ENCODE measurements around the gene RGS10.

The RGS10 gene

DNA sequence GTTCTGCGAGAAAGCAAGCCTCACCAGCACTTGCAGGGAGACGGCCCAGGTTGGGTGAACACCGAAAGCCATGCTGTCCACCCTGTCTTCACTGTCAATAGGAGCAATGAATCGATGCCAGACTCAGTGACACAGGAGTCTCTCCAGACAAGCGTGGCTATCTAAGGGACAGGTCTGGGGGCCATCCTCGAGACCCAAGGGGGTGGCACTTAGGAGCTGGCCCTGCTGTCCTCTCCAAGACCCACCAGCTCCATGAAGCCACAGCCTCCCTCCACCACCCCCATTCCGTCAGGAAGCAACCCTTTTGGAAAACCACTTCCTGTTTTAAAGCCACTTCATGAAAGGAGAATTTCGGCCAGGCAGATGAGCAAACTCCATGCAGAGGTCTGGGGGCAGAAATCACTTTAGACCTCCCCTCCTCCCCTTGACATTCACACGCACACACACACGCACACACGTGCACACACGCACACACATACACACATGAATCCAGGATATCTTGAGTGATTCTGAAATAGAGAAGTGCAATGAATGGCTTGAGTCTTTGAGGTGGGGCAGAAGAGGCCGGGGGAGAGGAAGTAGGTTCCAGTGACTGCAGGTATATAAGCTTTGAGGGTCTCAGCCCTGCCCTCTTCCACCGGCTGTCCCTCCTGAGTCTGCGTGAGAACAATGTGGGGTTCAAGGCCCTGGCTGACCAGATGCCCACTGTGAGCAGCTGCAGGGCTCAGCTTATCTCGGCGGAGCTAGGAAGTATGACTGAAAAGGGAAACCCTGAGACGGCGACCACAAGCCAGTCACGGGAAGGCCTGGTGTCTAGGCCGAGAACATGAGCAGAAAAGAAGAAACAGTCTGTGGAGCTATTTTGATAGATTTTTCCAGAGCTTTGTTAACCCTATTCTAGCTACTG lies 25.0 kb downstream of the RGS10 start:
- peak; percentile 79 for DNase-seq

DNA sequence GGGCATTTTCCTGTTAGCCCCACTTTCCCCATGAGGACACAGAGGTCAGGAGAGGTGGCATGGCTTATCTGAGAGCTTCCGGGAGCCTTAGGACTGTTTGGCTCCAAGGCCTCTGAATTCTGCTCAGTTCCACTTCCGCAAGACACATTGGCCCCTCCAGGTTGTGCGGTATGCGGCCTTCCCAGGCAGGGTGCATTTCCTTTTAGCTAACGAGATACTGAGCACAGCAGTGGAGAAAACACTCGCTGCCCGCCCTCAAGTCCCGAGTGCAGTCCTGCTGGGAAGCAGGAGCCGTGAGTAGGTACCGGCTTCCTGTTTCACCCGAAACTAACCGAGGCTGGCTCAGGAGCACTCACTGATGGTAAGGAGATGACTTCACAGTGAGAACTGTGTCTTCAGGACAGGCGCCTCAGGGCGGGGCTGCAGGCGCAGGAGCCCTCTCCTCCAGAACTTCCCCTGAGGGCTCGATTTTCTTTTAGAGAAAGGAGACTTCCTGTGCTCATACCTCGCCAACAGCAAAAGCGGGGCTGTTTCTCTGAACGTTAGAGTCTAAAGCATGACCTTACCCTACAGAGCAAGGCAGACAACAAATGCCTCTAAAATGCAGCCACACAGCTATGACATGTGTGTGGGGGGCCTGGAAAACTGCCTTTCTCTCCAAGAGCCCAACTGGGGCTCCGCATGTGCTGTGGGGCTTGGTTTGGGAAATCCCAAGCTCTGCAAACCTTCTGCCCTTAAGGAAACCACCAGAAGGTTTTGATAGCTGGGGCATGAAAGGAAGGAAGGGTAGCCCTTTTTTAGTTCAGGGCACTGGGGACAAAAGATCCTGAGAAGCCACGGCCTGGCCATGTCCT lies 25.9 kb downstream of the RGS10 start:
- peak; percentile 86 for DNase-seq

DNA sequence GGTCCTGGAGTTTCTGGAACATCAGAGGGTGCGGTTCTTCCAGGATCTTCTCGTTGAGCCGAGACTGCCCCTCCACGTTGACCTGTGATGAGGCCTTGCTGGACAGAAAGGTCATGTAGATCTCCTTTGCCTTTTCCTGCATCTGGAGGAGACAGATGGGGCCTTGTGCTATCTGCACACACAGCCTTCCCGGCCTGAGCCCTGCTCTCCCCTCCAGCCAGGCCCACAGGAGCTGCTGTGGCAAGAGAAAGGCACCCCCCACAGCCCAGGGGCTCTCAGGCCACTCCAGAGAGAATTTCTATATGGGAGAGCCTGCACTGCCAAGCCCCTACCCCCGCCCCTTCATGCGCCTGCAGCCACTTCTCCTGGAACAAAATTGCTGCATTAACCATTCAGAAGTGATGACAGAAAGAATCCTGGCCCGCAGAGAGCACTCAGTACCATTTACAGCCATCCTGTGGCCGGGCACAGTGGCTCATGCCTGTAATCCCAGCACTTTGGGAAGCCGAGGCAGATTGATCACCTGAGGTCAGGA lies 26.9 kb downstream of the RGS10 start:
- no peak for DNase-seq

DNA sequence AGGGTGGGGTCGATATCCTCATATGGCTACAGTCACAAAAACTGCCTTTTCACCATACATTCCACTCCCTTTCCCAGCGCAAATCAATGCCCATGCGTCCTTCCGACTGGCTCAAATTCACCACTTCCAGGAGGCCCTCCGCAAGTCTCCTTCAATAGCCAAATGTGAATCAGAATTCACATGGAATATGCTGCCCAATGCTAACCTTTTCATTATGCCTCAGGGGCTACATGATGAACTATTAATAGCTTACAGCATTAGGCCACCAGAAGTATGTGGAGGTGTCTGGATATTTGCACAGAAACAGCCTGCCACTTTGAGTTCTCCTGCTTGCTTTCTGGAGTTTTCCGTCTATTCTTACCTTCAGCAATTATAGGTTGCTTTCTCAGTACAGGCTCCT lies 27.7 kb downstream of the RGS10 start:
- DNase-seq = no peak

- DNase-seq = no peak
These were observed 30.5 kb downstream of the RGS10 start for GRCh38 chr10:119511828-119512515.

DNA sequence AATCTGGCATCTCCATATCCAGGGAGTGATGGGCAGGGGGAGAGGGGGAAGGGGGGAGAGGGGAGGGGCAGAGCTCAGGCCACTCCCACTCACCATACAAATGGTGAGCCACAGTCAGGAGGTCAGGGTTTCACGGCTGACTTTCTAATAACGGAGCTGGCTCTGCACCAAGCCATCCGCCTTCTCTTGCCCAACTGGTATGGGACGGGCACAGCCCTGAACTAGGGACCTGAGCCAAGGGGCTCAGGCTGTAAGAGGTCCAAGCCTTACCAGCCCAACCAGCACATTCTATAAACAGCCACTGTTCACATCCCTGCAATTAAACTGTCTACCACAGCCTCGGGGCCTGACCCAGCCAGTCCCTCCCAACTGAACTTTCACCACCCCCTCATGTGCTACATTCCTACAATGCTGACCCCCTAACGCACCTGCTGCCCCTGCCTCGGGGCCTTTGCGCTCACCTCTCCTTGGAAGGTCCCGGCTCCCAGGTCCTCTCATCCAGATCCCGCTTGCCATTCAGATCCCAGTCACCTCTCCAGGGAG lies 32.5 kb downstream of the RGS10 start:
- no peak for DNase-seq

GRCh38 chr10:119507115-119507514 lies 35.4 kb downstream of the RGS10 start:
- no peak for DNase-seq

GRCh38 chr10:119505588-119506315 lies 36.8 kb downstream of the RGS10 start:
- no peak for DNase-seq

GRCh38 chr10:119505131-119505551 lies 37.4 kb downstream of the RGS10 start:
- DNase-seq = no peak

DNA sequence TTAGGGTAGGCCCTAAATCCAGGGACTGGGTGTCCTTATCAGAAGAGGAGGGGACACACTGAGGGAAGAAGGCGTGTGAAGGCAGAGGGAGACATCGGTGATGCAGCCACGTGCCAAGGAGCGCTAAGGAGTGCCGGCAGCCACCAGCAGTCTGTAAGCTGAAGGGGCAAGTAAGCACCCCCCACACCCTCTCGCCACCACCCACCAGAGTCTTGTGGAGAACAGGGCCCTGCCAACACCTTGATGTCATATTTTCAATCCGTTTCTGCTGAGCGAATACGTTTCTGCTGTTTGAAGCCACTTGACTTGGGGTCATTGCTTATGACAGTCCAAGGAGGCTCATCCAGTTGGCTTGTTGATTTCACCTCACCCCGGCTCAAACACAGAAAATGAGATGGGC lies 37.9 kb downstream of the RGS10 start:
- no peak for DNase-seq

DNA sequence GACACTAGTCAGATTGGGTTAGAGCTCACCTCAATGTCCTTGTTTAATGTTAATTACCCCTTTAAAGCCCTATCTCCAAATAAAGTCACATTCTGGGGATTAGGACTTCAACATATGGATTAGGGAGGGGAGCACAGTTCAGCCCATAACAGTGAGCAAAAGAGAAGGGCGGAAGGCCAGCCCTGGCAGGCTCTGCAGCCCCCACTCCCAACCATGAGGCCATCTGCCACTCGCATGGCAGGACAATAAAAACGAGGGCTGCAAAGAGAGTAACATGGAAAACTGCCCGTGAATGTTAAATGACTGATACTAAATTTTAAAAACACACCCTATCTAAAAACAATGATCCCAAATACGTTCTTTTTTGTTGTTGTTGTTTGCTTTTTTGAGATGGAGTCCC lies 38.7 kb downstream of the RGS10 start:
- DNase-seq = no peak

DNA sequence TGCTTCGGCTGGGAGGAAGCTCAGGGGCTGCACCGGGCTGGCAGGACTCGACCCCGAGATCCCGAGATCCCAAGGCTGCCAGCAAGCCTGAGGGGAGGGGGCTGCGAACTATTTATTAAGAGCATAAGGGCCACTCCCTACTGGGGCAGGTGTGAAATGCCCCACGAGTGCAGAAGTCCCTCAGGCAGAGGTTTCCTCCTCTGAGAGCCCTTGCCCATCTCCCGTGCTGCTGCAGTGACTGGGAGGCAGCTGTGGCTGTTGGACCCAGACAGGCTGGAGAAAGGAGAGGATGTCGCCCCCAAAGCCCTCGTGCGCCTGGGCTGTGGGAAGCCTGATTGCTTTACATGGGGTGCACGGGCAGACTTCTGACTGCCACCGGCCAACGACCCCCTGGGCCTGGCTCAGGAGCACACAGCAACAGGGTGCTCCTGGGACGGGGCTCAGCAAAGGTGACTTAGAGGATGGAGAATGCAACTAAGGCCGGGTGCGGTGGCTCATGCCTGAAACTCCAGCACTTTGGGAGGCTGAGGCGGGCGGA lies 39.8 kb downstream of the RGS10 start:
- DNase-seq = peak; percentile 30

- peak; percentile 83 for DNase-seq
These were observed 40.3 kb downstream of the RGS10 start for GRCh38 chr10:119502209-119502608.

DNA sequence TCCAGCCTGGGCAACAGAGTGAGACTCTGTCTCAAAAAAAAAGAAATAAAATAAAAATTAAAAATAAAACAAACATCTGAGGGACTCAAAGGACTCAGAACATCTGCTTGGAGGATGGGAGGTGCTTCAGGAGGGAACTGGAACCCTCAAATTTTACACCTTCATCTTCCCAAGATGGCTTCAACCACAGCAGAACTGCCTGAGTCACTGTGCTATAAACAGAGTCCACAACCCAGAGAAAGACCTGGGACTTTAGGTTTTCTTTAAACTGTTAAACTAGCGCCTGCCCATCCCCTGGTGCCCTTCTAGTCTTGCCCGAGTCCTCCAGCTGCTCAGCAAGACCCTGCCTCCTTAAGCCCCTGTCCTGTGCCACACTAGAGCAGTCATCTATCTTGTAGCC lies 40.8 kb downstream of the RGS10 start:
- DNase-seq = peak; percentile 31

- DNase-seq = no peak
These were observed 41.7 kb downstream of the RGS10 start for GRCh38 chr10:119500821-119501220.

DNA sequence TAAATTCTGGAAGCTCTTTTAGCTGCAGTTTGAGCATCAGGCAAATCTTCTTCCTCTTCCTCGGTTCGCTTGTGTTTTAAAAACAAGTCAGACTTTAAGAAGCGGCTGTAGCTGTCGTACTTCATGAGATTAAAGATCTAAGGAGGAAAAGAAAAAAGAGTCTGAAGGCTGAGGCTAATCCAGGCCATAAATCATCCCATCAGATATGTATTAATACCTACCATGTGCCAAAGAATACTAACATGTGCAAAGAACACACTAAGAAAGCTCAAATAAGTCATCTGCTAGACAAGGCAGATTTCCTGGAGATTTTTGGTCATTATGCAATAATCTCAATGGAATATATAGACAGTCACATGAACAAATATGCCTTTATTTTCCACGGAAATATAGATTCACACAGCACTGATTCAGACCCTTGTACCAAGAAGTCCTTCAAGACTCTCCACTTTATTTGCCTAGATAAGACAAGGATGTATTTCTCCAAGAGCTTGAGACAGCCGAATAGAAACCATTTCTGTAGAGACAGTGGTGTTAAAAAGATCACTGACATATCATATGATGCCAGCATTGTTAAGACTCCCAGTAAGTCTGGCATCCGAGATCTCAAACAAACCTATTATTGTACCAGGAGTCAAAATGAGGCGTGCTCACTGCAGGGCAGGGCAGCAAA lies 42.3 kb downstream of the RGS10 start:
- no peak for DNase-seq

DNA sequence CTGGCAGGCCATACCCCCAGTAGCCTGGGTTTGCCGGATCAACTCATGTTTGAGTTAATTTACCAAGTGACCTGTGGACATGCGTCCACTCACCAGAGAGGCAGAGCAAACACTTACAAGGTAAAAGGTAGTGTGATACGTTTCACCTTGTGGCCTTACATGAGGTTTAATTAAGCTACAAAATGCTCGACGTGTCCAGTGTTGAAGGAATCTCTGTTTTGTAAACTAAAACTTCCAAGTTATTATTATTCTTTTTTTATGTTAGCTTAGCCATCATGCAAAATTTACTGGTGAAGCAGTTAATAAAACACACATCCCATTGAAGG lies 42.9 kb downstream of the RGS10 start:
- no peak for DNase-seq

- DNase-seq = peak; percentile 43
These were observed 43.4 kb downstream of the RGS10 start for GRCh38 chr10:119498889-119499676.

GRCh38 chr10:119497243-119497642 lies 45.3 kb downstream of the RGS10 start:
- no peak for DNase-seq

DNA sequence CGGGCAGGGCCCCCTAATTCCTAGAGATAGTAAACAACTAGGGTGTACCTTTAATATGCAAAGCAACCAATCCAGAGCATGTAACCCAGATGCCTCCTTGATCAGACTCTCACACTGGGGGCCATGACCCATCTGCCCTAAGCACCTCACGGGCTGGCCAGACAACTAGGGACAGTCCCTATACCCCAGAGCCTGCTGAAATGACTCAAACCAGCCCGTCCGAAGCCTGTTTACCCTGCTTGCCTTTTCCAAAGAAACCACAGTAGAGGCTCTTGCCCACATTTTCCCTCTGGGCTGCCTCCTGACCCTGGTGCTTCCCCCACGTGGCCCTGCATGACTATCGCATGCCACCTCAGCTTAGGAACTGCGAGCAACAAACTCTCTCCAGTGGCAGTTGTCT lies 46.2 kb downstream of the RGS10 start:
- DNase-seq = peak; percentile 82
